ENCODE data around the gene EFHD1. TPM values are rescaled to one million over a fixed set of nuclear protein-coding genes. Genes with fewer than 3 reads are reported as not detected.
A peak's percentile ranks its signal among the peaks of the same experiment; 100 is the strongest.

EFHD1 gene
- total and polyA plus RNA-seq, 2 experiments from 2014 or later: 3.4 to 6.4 TPM

DNA sequence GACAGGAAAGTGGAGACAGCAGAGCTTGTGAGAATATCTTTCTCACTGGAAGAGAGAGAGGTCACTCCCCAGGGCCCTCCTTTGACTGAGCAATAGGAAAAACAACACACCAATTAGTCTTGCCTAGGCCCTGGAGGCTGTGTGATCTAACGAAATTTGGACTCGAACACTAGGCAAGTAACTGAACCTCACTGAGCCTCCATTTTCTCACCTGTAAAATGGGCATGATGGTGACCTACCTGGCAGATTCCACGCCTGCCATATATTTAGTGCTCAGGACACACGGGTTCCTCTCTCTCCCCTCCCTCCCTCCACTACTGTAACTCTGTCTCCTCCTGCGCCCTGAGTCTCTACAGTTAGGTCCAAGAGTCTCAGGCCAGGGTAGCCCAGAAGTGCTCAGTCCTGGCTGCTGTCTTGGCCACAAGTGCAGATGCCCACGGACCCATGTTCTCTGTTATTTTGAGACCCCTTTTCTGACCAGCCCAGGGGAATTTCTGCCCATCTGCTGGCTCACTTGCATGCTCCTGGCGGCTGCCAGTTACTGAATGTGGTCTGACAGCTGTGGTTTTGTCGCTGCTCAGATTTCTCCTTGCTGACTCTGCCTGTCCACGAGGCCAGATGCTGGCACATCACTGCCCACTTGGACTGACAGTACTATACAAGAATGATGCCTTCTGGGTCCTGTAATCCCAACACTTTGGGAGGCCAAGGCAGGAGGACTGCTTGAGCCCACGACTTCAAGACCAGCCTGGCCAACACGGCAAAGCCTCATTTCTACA lies 54.2 kb downstream of the EFHD1 start:
- no peaks in the 10 kb centered on the region for H3K36me3 ChIP-seq (ENCODE audit: insufficient read depth)
- H3K79me2 ChIP-seq (replicated peaks; ENCODE audit: insufficient read depth): no peaks in the 10 kb centered on the region
- H3K4me1 ChIP-seq (ENCODE audit: insufficient read depth): no peaks in the 10 kb centered on the region
- no peak for DNase-seq (ENCODE audit: low spot score)
- H3K27ac Mint-ChIP-seq: no peak overlapping the region
- H3K36me3 Mint-ChIP-seq (ENCODE audit: low read depth): no peaks in the 10 kb centered on the region
- H3K4me3 Mint-ChIP-seq: no peak overlapping the region
- no peak overlapping the region for H3K4me3 ChIP-seq
- TF ChIP-seq STAT1 (IDR thresholded peaks at IDR 0.05; ENCODE audit: unreplicated experiment): no peak
- TF ChIP-seq JUNB (IDR thresholded peaks at IDR 0.05; ENCODE audit: unreplicated experiment): no peak
- TF ChIP-seq, protein P1, sequence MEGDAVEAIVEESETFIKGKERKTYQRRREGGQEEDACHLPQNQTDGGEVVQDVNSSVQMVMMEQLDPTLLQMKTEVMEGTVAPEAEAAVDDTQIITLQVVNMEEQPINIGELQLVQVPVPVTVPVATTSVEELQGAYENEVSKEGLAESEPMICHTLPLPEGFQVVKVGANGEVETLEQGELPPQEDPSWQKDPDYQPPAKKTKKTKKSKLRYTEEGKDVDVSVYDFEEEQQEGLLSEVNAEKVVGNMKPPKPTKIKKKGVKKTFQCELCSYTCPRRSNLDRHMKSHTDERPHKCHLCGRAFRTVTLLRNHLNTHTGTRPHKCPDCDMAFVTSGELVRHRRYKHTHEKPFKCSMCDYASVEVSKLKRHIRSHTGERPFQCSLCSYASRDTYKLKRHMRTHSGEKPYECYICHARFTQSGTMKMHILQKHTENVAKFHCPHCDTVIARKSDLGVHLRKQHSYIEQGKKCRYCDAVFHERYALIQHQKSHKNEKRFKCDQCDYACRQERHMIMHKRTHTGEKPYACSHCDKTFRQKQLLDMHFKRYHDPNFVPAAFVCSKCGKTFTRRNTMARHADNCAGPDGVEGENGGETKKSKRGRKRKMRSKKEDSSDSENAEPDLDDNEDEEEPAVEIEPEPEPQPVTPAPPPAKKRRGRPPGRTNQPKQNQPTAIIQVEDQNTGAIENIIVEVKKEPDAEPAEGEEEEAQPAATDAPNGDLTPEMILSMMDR (conservative IDR thresholded peaks at IDR 0.05; ENCODE audit: low read depth in 2 of 2): no peak
- 0 out of 2 replicates have a peak overlapping the region, but pooled peaks have one; percentile 14 for H2AFZ ChIP-seq
- no peaks in the 10 kb centered on the region for H3K9me2 ChIP-seq (ENCODE audit: insufficient read depth)
- no peaks in the 10 kb centered on the region for H4K20me1 ChIP-seq (replicated peaks; ENCODE audit: insufficient read depth)
- H3K4me1 Mint-ChIP-seq: no peaks in the 10 kb centered on the region
- peaks cover 10% of the 10 kb centered on the region for H3K27me3 Mint-ChIP-seq (ENCODE audit: insufficient read depth, low read depth, poor library complexity)
- H3K27me3 ChIP-seq (ENCODE audit: insufficient read depth): no peaks in the 10 kb centered on the region
- H3K9me3 Mint-ChIP-seq: no peaks in the 10 kb centered on the region
- ATAC-seq: no peak
- H3F3A ChIP-seq (replicated peaks; ENCODE audit: low read depth): no peaks in the 10 kb centered on the region
- H3K4me2 ChIP-seq: no peak overlapping the region
- no peak overlapping the region for H3K27ac ChIP-seq (ENCODE audit: low read depth)

DNA sequence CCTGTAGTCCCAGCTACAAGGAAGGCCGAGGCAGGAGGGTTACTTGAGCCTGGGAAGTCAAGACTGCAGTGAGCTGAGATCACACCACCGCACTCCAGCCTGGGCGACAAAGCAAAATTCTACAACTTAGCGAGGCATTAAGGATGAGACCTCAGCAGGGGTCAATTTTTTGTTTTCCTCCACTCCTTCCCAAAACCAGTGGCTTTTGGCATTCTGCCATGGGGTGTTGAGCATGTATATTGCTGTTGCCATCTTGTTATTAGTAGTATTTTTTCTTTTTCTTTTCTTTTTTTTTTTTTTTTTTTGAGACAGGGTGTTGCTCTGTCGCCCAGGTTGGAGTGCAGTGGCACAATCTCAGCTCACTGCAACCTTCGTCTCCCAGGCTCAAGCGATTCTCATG lies 54.8 kb downstream of the EFHD1 start:
- H3K9me3 Mint-ChIP-seq: no peaks in the 10 kb centered on the region
- Histone ChIP-seq H3K4me2 (no peak overlapping the region), H3K4me1 (ENCODE audit: insufficient read depth) (no peaks in the 10 kb centered on the region), H3K9me2 (ENCODE audit: insufficient read depth) (no peaks in the 10 kb centered on the region), H3K27me3 (ENCODE audit: insufficient read depth) (no peaks in the 10 kb centered on the region), H4K20me1 (replicated peaks; ENCODE audit: insufficient read depth) (no peaks in the 10 kb centered on the region), H3K27ac (ENCODE audit: low read depth) (no peak overlapping the region), H3F3A (replicated peaks; ENCODE audit: low read depth) (no peaks in the 10 kb centered on the region), H3K79me2 (replicated peaks; ENCODE audit: insufficient read depth) (no peaks in the 10 kb centered on the region), H3K36me3 (ENCODE audit: insufficient read depth) (no peaks in the 10 kb centered on the region), H3K4me3 (no peak overlapping the region), H2AFZ (no peak overlapping the region)
- no peak overlapping the region for H3K27ac Mint-ChIP-seq
- H3K4me3 Mint-ChIP-seq: no peak overlapping the region
- H3K27me3 Mint-ChIP-seq (ENCODE audit: insufficient read depth, low read depth, poor library complexity): peaks cover 7% of the 10 kb centered on the region
- ATAC-seq (no peak), DNase-seq (ENCODE audit: low spot score) (no peak)
- H3K4me1 Mint-ChIP-seq: no peaks in the 10 kb centered on the region
- no peaks in the 10 kb centered on the region for H3K36me3 Mint-ChIP-seq (ENCODE audit: low read depth)
- no peak for TF ChIP-seq STAT1 (IDR thresholded peaks at IDR 0.05; ENCODE audit: unreplicated experiment)
- no peak for TF ChIP-seq NANOG (IDR thresholded peaks at IDR 0.05; ENCODE audit: borderline replicate concordance)
- TF ChIP-seq, protein P2, sequence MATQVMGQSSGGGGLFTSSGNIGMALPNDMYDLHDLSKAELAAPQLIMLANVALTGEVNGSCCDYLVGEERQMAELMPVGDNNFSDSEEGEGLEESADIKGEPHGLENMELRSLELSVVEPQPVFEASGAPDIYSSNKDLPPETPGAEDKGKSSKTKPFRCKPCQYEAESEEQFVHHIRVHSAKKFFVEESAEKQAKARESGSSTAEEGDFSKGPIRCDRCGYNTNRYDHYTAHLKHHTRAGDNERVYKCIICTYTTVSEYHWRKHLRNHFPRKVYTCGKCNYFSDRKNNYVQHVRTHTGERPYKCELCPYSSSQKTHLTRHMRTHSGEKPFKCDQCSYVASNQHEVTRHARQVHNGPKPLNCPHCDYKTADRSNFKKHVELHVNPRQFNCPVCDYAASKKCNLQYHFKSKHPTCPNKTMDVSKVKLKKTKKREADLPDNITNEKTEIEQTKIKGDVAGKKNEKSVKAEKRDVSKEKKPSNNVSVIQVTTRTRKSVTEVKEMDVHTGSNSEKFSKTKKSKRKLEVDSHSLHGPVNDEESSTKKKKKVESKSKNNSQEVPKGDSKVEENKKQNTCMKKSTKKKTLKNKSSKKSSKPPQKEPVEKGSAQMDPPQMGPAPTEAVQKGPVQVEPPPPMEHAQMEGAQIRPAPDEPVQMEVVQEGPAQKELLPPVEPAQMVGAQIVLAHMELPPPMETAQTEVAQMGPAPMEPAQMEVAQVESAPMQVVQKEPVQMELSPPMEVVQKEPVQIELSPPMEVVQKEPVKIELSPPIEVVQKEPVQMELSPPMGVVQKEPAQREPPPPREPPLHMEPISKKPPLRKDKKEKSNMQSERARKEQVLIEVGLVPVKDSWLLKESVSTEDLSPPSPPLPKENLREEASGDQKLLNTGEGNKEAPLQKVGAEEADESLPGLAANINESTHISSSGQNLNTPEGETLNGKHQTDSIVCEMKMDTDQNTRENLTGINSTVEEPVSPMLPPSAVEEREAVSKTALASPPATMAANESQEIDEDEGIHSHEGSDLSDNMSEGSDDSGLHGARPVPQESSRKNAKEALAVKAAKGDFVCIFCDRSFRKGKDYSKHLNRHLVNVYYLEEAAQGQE (IDR thresholded peaks at IDR 0.05; ENCODE audit: unreplicated experiment): no peak
- TF ChIP-seq, protein P3, sequence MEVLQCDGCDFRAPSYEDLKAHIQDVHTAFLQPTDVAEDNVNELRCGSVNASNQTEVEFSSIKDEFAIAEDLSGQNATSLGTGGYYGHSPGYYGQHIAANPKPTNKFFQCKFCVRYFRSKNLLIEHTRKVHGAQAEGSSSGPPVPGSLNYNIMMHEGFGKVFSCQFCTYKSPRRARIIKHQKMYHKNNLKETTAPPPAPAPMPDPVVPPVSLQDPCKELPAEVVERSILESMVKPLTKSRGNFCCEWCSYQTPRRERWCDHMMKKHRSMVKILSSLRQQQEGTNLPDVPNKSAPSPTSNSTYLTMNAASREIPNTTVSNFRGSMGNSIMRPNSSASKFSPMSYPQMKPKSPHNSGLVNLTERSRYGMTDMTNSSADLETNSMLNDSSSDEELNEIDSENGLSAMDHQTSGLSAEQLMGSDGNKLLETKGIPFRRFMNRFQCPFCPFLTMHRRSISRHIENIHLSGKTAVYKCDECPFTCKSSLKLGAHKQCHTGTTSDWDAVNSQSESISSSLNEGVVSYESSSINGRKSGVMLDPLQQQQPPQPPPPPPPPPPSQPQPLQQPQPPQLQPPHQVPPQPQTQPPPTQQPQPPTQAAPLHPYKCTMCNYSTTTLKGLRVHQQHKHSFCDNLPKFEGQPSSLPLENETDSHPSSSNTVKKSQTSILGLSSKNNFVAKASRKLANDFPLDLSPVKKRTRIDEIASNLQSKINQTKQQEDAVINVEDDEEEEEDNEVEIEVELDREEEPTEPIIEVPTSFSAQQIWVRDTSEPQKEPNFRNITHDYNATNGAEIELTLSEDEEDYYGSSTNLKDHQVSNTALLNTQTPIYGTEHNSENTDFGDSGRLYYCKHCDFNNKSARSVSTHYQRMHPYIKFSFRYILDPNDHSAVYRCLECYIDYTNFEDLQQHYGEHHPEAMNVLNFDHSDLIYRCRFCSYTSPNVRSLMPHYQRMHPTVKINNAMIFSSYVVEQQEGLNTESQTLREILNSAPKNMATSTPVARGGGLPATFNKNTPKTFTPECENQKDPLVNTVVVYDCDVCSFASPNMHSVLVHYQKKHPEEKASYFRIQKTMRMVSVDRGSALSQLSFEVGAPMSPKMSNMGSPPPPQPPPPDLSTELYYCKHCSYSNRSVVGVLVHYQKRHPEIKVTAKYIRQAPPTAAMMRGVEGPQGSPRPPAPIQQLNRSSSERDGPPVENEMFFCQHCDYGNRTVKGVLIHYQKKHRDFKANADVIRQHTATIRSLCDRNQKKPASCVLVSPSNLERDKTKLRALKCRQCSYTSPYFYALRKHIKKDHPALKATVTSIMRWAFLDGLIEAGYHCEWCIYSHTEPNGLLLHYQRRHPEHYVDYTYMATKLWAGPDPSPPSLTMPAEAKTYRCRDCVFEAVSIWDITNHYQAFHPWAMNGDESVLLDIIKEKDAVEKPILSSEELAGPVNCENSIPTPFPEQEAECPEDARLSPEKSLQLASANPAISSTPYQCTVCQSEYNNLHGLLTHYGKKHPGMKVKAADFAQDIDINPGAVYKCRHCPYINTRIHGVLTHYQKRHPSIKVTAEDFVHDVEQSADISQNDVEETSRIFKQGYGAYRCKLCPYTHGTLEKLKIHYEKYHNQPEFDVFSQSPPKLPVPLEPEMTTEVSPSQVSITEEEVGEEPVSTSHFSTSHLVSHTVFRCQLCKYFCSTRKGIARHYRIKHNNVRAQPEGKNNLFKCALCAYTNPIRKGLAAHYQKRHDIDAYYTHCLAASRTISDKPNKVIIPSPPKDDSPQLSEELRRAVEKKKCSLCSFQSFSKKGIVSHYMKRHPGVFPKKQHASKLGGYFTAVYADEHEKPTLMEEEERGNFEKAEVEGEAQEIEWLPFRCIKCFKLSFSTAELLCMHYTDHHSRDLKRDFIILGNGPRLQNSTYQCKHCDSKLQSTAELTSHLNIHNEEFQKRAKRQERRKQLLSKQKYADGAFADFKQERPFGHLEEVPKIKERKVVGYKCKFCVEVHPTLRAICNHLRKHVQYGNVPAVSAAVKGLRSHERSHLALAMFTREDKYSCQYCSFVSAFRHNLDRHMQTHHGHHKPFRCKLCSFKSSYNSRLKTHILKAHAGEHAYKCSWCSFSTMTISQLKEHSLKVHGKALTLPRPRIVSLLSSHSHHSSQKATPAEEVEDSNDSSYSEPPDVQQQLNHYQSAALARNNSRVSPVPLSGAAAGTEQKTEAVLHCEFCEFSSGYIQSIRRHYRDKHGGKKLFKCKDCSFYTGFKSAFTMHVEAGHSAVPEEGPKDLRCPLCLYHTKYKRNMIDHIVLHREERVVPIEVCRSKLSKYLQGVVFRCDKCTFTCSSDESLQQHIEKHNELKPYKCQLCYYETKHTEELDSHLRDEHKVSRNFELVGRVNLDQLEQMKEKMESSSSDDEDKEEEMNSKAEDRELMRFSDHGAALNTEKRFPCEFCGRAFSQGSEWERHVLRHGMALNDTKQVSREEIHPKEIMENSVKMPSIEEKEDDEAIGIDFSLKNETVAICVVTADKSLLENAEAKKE (CRISPR knock-in tag; IDR thresholded peaks at IDR 0.05): no peak
- no peak for TF ChIP-seq EZH2 (IDR thresholded peaks at IDR 0.05; ENCODE audit: low read depth, unreplicated experiment)
- no peak for TF ChIP-seq POLR2AphosphoS5 (IDR thresholded peaks at IDR 0.05; ENCODE audit: low read depth)

Measured in GM23338 (cell line).